Measurements from ENCODE around the gene TLR5. TPM values are rescaled to one million over a fixed set of nuclear protein-coding genes. Genes with fewer than 3 reads are reported as not detected.

Gene TLR5
- total and polyA plus RNA-seq, 7 experiments from 2014 or later, result 3.1 to 8.0 (median 5.1) TPM; not detected in 1

DNA sequence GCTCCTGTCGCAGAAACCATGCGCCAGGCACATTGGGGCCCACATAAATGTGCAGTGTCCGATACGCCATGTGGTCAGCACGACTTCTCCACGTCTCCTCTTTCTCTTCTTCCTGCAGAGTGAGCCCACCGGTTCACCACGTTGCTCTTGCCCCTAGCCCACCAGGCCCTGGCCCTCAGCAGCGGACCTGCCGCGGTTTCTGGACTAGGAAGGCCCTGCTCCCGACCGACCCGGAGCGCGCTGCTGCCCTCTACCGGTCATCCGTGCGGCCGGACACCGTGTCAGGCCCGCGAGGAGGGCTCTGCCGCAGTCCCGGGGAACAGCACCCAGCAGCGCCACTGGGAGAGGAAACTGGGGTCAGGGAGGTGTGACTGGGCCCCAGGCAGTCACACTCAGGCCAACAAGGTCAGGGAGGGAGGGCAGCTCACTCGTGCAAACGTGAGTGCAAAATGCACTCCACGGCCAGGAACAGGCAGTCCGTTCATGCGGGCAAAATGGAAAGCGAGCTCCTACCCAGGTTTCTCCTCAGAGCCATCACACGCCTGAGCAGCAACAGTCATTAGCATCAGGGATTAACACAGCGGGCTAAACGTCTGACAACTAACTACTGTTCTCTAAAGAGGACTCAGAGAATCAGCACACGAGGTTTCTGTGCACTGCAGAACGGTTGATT, 13.7 kb downstream of the TLR5 start:
- Mint-ChIP-seq H3K9me3 (peaks cover 0 to 2% (median 0%) of the 10 kb centered on the region in 11 donors), H3K27me3 (peaks cover 0 to 45% (median 0%) of the 10 kb centered on the region in 5 donors), H3K4me1 (peaks cover 14 to 30% (median 20%) of the 10 kb centered on the region in 7 donors), H3K27ac (peak overlapping the region in 1 of 9 donors; percentile 74), H3K4me3 (peak overlapping the region; percentile 32 to 71 (median 60)), H3K36me3 (peaks cover 0 to 4% (median 0%) of the 10 kb centered on the region in 5 donors)
- intact Hi-C loops (cut with micrococcal nuclease), result no loop called here
- CTCF ChIA-PET, result interaction anchor here (0.6 to 1.7 kb wide), 8 partner anchors 10 to 144 kb away, joined by 3 to 11 read pairs (median 3); partner anchors contain the start of gene TLR5
- Histone ChIP-seq H3K4me3 (ENCODE audit: low read length) (no peak overlapping the region), H3K27me3 (ENCODE audit: control insufficient read depth in 2 of 2, insufficient read depth in 2 of 2, low read length in 2 of 2) (no peaks in the 10 kb centered on the region), H3K27ac (ENCODE audit: low read depth, low read length) (no peak overlapping the region), H3K4me1 (ENCODE audit: control insufficient read depth in 2 of 2, insufficient read depth in 2 of 2, low read length in 2 of 2) (peaks cover 4 to 13% of the 10 kb centered on the region in 2 donors), H3K36me3 (ENCODE audit: control insufficient read depth in 2 of 3, insufficient read depth in 3 of 3, low read length in 3 of 3) (no peaks in the 10 kb centered on the region), H3K9me3 (ENCODE audit: control insufficient read depth in 2 of 3, low read length in 3 of 3) (no peaks in the 10 kb centered on the region)
- ATAC-seq (peak; percentile 76), DNase-seq (peak in 8 of 9 donors; percentile 30 to 78 (median 53))
- POLR2A ChIA-PET, result interaction anchor here (1.7 kb wide), 1 partner anchor 416 kb away, joined by 3 read pairs; no protein-coding TSS in a partner anchor

DNA sequence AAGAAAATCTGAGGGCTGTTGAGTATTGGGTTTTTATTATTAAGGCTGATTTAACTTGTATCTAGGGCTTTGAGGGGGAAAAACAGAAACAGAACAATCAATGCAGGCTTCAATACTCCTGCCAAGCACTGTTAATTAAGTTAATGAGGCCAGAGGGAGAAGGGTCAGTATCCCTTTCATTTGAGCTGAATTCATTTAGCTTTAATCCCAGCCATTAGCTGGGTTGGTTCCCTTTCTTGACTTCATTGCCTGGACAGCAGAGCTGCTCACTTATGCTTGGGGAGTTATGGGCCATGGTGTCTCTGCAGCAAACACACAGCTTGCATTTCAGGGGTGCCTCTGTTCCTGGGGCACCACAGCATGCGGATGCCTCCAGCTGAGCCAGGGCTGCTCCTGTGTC, 16.3 kb downstream of the TLR5 start:
- no peak overlapping the region for H3K4me3 ChIP-seq (ENCODE audit: low read length)
- no peak for DNase-seq
- Mint-ChIP-seq H3K36me3 (peaks cover 0 to 4% (median 0%) of the 10 kb centered on the region in 5 donors), H3K27me3 (peaks cover 0 to 31% (median 0%) of the 10 kb centered on the region in 5 donors), H3K4me1 (peaks cover 14 to 31% (median 20%) of the 10 kb centered on the region in 7 donors), H3K27ac (no peak overlapping the region), H3K9me3 (peaks cover 0 to 2% (median 0%) of the 10 kb centered on the region in 11 donors), H3K4me3 (no peak overlapping the region)
- POLR2A ChIA-PET, result no interaction called here
- no peak overlapping the region for H3K27ac ChIP-seq (ENCODE audit: low read depth, low read length)
- peaks cover 0 to 13% of the 10 kb centered on the region in 2 donors for H3K4me1 ChIP-seq (ENCODE audit: control insufficient read depth in 2 of 2, insufficient read depth in 2 of 2, low read length in 2 of 2)
- H3K36me3 ChIP-seq (ENCODE audit: control insufficient read depth in 2 of 3, insufficient read depth in 3 of 3, low read length in 3 of 3), result no peaks in the 10 kb centered on the region
- H3K9me3 ChIP-seq (ENCODE audit: control insufficient read depth in 2 of 3, low read length in 3 of 3), result no peaks in the 10 kb centered on the region
- ATAC-seq, result no peak
- CTCF ChIA-PET, result interaction anchor here (0.9 to 1.7 kb wide), 3 partner anchors 12 to 557 kb away, joined by 3 to 5 read pairs (median 4); no protein-coding TSS in a partner anchor
- intact Hi-C loops (cut with micrococcal nuclease), result loop anchor here in 1 of 2 donors (1.0 kb wide), 1 partner anchor 334 kb away; no protein-coding TSS in a partner anchor
- no peaks in the 10 kb centered on the region for H3K27me3 ChIP-seq (ENCODE audit: control insufficient read depth in 2 of 2, insufficient read depth in 2 of 2, low read length in 2 of 2)

DNA sequence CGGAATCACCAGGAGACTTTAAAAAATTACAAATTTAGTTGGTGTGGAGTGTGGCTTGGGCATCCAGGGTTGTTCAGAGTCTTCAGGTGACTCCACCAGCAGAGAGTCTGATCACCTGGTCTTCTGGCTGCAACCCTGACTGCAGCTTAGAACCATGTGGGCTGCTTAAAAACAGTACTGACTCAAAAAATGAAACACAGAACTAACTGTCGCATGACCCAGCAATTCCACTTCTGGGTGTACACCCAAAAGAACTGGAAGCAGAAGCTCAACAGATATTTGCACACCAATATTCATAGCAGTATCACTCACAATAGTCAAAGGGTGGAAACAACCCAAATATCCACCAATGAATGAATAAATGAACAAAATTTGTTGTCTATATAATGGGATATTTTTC, 17.3 kb downstream of the TLR5 start:
- Mint-ChIP-seq H3K4me3 (no peak overlapping the region), H3K9me3 (peaks cover 0 to 2% (median 0%) of the 10 kb centered on the region in 11 donors), H3K27me3 (peaks cover 0 to 23% (median 0%) of the 10 kb centered on the region in 5 donors), H3K27ac (no peak overlapping the region), H3K36me3 (peaks cover 0 to 4% (median 0%) of the 10 kb centered on the region in 5 donors), H3K4me1 (peaks cover 12 to 29% (median 20%) of the 10 kb centered on the region in 7 donors)
- POLR2A ChIA-PET, result no interaction called here
- H3K27ac ChIP-seq (ENCODE audit: low read depth, low read length), result no peak overlapping the region
- DNase-seq (no peak), ATAC-seq (no peak)
- no peak overlapping the region for H3K4me3 ChIP-seq (ENCODE audit: low read length)
- no peaks in the 10 kb centered on the region for H3K9me3 ChIP-seq (ENCODE audit: control insufficient read depth in 2 of 3, low read length in 3 of 3)
- H3K27me3 ChIP-seq (ENCODE audit: control insufficient read depth in 2 of 2, insufficient read depth in 2 of 2, low read length in 2 of 2), result no peaks in the 10 kb centered on the region
- intact Hi-C loops (cut with micrococcal nuclease), result loop anchor here in 1 of 2 donors (1.0 kb wide), 1 partner anchor 333 kb away; no protein-coding TSS in a partner anchor
- CTCF ChIA-PET, result interaction anchor here (0.5 to 3.5 kb wide), 2 partner anchors 12 to 15 kb away, joined by 4 to 14 read pairs; no protein-coding TSS in a partner anchor
- H3K4me1 ChIP-seq (ENCODE audit: control insufficient read depth in 2 of 2, insufficient read depth in 2 of 2, low read length in 2 of 2), result peaks cover 0 to 13% of the 10 kb centered on the region in 2 donors
- no peaks in the 10 kb centered on the region for H3K36me3 ChIP-seq (ENCODE audit: control insufficient read depth in 2 of 3, insufficient read depth in 3 of 3, low read length in 3 of 3)

DNA sequence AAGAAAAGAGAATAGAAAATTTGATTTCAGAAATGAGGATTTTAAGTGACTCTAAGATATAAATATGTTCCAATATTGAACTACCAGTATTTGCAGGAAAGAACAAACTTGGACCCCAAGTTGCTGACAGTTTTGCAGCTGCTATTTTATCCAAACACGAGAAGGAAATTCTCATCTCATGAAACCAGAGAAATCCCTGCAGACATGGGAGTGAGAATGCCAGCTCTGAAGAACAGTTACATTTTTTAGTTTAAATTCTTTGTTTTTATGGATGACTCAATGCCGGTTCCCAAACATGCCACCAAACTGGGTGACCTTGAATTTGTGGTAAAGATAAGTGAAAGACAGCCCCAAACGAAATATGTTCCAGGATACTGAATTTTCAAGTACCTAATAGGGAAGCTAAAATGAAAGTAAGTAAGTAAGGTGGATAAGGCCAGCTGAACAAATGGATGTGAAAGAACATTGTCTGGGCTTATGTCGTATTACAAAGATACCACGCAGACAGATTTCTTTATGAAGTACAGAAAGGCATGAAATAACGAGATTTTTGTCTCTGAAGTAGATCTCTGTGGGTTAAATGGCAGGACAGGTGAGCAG, 19.9 kb downstream of the TLR5 start:
- intact Hi-C loops (cut with micrococcal nuclease), result loop anchor here (1.0 to 2.0 kb wide), 5 partner anchors 42 to 658 kb away; no protein-coding TSS in a partner anchor
- H3K9me3 ChIP-seq (ENCODE audit: control insufficient read depth in 2 of 3, low read length in 3 of 3), result no peaks in the 10 kb centered on the region
- CTCF ChIA-PET, result interaction anchor here (0.6 to 3.5 kb wide), 17 partner anchors 8 to 1281 kb away, joined by 3 to 24 read pairs (median 4); no protein-coding TSS in a partner anchor
- peak overlapping the region; percentile 39 for H3K4me3 ChIP-seq (ENCODE audit: low read length)
- no peak for DNase-seq
- no peaks in the 10 kb centered on the region for H3K9me3 Mint-ChIP-seq
- peak overlapping the region in 1 of 9 donors; percentile 23 for H3K27ac Mint-ChIP-seq
- ATAC-seq, result no peak
- H3K27me3 ChIP-seq (ENCODE audit: control insufficient read depth in 2 of 2, insufficient read depth in 2 of 2, low read length in 2 of 2), result no peaks in the 10 kb centered on the region
- H3K36me3 Mint-ChIP-seq, result peaks cover 0 to 4% (median 0%) of the 10 kb centered on the region in 5 donors
- H3K4me1 Mint-ChIP-seq, result peaks cover 0 to 11% (median 9%) of the 10 kb centered on the region in 7 donors
- peaks cover 0 to 5% of the 10 kb centered on the region in 2 donors for H3K4me1 ChIP-seq (ENCODE audit: control insufficient read depth in 2 of 2, insufficient read depth in 2 of 2, low read length in 2 of 2)
- no peak overlapping the region for H3K27ac ChIP-seq (ENCODE audit: low read depth, low read length)
- peaks cover 0 to 11% (median 0%) of the 10 kb centered on the region in 5 donors for H3K27me3 Mint-ChIP-seq
- H3K4me3 Mint-ChIP-seq, result peak overlapping the region; percentile 48 to 90 (median 66)
- H3K36me3 ChIP-seq (ENCODE audit: control insufficient read depth in 2 of 3, insufficient read depth in 3 of 3, low read length in 3 of 3), result no peaks in the 10 kb centered on the region
- POLR2A ChIA-PET, result no interaction called here

DNA sequence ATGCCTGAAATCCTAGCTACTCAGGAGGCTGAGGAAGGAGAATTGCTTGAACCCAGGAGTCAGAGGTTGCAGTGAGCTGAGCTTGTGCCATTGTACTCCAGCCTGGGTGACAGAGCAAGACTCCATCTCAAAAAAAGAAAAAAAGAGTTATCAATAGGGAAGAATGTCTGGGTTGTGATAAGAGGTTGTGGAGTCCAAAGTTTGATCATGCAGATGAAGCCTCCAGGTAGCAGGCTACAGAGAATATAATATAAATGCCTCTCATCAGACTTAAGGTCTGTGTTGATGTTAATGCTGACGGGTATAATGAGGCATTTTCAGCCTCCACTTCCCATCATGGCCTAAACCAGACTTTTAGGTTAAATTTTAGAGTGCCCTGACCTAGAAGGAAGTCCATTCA, 24.6 kb downstream of the TLR5 start:
- ChIA-PET POLR2A (no interaction called here), CTCF (no interaction called here)
- no peak overlapping the region for H3K4me3 Mint-ChIP-seq
- H3K4me1 Mint-ChIP-seq, result peaks cover 0 to 5% (median 4%) of the 10 kb centered on the region in 7 donors
- intact Hi-C loops (cut with micrococcal nuclease), result no loop called here
- DNase-seq (no peak), ATAC-seq (no peak)
- peaks cover 0 to 7% (median 0%) of the 10 kb centered on the region in 5 donors for H3K27me3 Mint-ChIP-seq
- H3K4me3 ChIP-seq (ENCODE audit: low read length), result no peak overlapping the region
- peaks cover 0 to 3% of the 10 kb centered on the region in 2 donors for H3K4me1 ChIP-seq (ENCODE audit: control insufficient read depth in 2 of 2, insufficient read depth in 2 of 2, low read length in 2 of 2)
- peaks cover 0 to 16% (median 7%) of the 10 kb centered on the region in 5 donors for H3K36me3 Mint-ChIP-seq
- no peaks in the 10 kb centered on the region for H3K9me3 Mint-ChIP-seq
- H3K27me3 ChIP-seq (ENCODE audit: control insufficient read depth in 2 of 2, insufficient read depth in 2 of 2, low read length in 2 of 2), result no peaks in the 10 kb centered on the region
- no peaks in the 10 kb centered on the region for H3K9me3 ChIP-seq (ENCODE audit: control insufficient read depth in 2 of 3, low read length in 3 of 3)
- no peak overlapping the region for H3K27ac ChIP-seq (ENCODE audit: low read depth, low read length)
- H3K36me3 ChIP-seq (ENCODE audit: control insufficient read depth in 2 of 3, insufficient read depth in 3 of 3, low read length in 3 of 3), result no peaks in the 10 kb centered on the region
- H3K27ac Mint-ChIP-seq, result no peak overlapping the region

DNA sequence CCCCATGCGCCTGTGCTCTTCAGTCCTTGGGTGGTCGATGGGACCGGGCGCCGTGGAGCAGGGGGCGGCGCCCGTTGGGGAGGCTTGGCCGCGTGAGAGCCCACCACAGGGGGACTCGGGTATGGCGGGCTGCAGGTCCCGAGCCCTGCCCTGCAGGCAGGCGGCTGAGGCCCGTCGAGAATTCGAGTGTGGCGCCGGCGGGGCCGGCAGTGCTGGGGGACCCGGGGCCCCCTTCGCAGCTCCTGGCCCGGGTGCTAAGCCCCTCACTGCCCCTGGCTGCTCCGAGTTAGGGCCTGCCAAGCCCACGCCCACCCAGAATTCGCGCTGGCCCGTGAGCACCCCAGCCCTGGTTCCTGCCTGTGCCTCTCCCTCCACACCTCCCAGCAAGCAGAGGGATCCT, 26.1 kb downstream of the TLR5 start:
- no peak overlapping the region for H3K4me3 ChIP-seq (ENCODE audit: low read length)
- H3K27me3 Mint-ChIP-seq, result peaks cover 0 to under 1% (median 0%) of the 10 kb centered on the region in 5 donors
- peaks cover 0 to 17% (median 7%) of the 10 kb centered on the region in 5 donors for H3K36me3 Mint-ChIP-seq
- no peaks in the 10 kb centered on the region for H3K27me3 ChIP-seq (ENCODE audit: control insufficient read depth in 2 of 2, insufficient read depth in 2 of 2, low read length in 2 of 2)
- H3K27ac Mint-ChIP-seq, result no peak overlapping the region
- no peaks in the 10 kb centered on the region for H3K9me3 ChIP-seq (ENCODE audit: control insufficient read depth in 2 of 3, low read length in 3 of 3)
- no peaks in the 10 kb centered on the region for H3K4me1 Mint-ChIP-seq
- no peaks in the 10 kb centered on the region for H3K9me3 Mint-ChIP-seq
- no peaks in the 10 kb centered on the region for H3K4me1 ChIP-seq (ENCODE audit: control insufficient read depth in 2 of 2, insufficient read depth in 2 of 2, low read length in 2 of 2)
- POLR2A ChIA-PET, result no interaction called here
- CTCF ChIA-PET, result no interaction called here
- intact Hi-C loops (cut with micrococcal nuclease), result no loop called here
- no peak for DNase-seq
- no peaks in the 10 kb centered on the region for H3K36me3 ChIP-seq (ENCODE audit: control insufficient read depth in 2 of 3, insufficient read depth in 3 of 3, low read length in 3 of 3)
- ATAC-seq, result no peak
- no peak overlapping the region for H3K4me3 Mint-ChIP-seq
- no peak overlapping the region for H3K27ac ChIP-seq (ENCODE audit: low read depth, low read length)
